H1 (cell line): ENCODE results near the gene CTNND2. TPM values are rescaled to one million over a fixed set of nuclear protein-coding genes. Genes with fewer than 3 reads are reported as not detected.

Source experiments
- CTCF ChIA-PET: fragments of 300-600 bp; sonication (Branson Sonifier 250); formaldehyde crosslinking; loops from one replicate; lab custom pipeline; 2021; ENCODE audit not compliant: partially characterized antibody; lab: Charles Lee
- POLR2A ChIA-PET: fragments of 300-600 bp; sonication (Branson Sonifier 250); formaldehyde crosslinking; loops from one replicate; lab custom pipeline; 2021; ENCODE audit warnings: inconsistent platforms; ENCODE audit not compliant: partially characterized antibody; lab: Charles Lee
- DNase-seq, 2 experiments: peaks; one replicate each; pipeline versions ENCODE4 v3.0.0 to v3.0.0-alpha.2; 2010 to 2022; ENCODE audit warnings: low spot score in 2 of 2, low read depth in 1 of 2, mixed read lengths in 1 of 2
- FAIRE-seq: peaks from 2 replicates; lab custom pipeline; 2011; peaks lifted over from hg19 to GRCh38; lab: Jason Lieb, UNC
- H2AFZ ChIP-seq: 2 replicates; pipeline ENCODE4 v1.8.1; 2012; ENCODE audit warnings: low read length, inconsistent platforms
- H2AK5ac ChIP-seq: 2 replicates; pipeline ENCODE4 v1.6.1; 2013; ENCODE audit warnings: low read depth, low read length
- H2BK120ac ChIP-seq: replicated peaks from 2 replicates; pipeline ENCODE3; 2013; ENCODE audit warnings: low read depth, low read length, inconsistent platforms
- H2BK12ac ChIP-seq: 2 replicates; pipeline ENCODE4 v1.6.1; 2013; ENCODE audit warnings: low read depth, low read length
- H2BK15ac ChIP-seq: 2 replicates; pipeline ENCODE4 v1.6.1; 2013; ENCODE audit warnings: low read length
- H2BK20ac ChIP-seq: 2 replicates; pipeline ENCODE4 v1.6.1; 2013; ENCODE audit warnings: low read length
- H2BK5ac ChIP-seq: 2 replicates; pipeline ENCODE4 v1.6.1; 2013; ENCODE audit warnings: low read depth, low read length
- H3K14ac ChIP-seq: 2 replicates; pipeline ENCODE4 v1.6.1; 2013; ENCODE audit warnings: inconsistent platforms; ENCODE audit not compliant: insufficient read length
- H3K18ac ChIP-seq: 2 replicates; pipeline ENCODE4 v1.6.1; 2013; ENCODE audit warnings: low read length; ENCODE audit errors: extremely low read depth
- H3K23ac ChIP-seq: 2 replicates; pipeline ENCODE4 v1.6.1; 2013; ENCODE audit warnings: inconsistent platforms; ENCODE audit not compliant: insufficient read length
- H3K23me2 ChIP-seq: 2 replicates; pipeline ENCODE4 v1.6.1; 2013; ENCODE audit warnings: low read depth, low read length
- H3K27ac ChIP-seq: 2 replicates; pipeline ENCODE4 v1.6.1; 2011; ENCODE audit warnings: low read depth, low read length, inconsistent platforms
- H3K27me3 ChIP-seq, 4 experiments: replicated peaks in 1 of 4; 1 replicate in 1 of 4; 2 replicates in 3 of 4; pipeline versions ENCODE4 v1.6.1 to v1.8.1; 2011 to 2013; ENCODE audit warnings: low read length in 3 of 4, mild to moderate bottlenecking in 3 of 4, inconsistent platforms in 2 of 4, mixed read lengths in 2 of 4, moderate library complexity in 1 of 4; ENCODE audit not compliant: control insufficient read depth in 3 of 4, insufficient read depth in 3 of 4; ENCODE audit errors: extremely low read depth in 1 of 4
- H3K36me3 ChIP-seq, 4 experiments: 2 replicates each; pipeline versions ENCODE4 v1.6.1 to v1.8.1; 2011 to 2013; ENCODE audit warnings: mild to moderate bottlenecking in 4 of 4, low read length in 3 of 4, moderate library complexity in 2 of 4, control low read depth in 1 of 4, inconsistent platforms in 1 of 4; ENCODE audit not compliant: insufficient read depth in 4 of 4, control insufficient read depth in 2 of 4
- H3K4ac ChIP-seq: replicated peaks from 2 replicates; pipeline ENCODE3; 2013; ENCODE audit warnings: low read length, low read depth, mixed read lengths, inconsistent platforms; ENCODE audit not compliant: insufficient read length
- H3K4me1 ChIP-seq, 4 experiments: replicated peaks in 1 of 4; 1 replicate in 1 of 4; 2 replicates in 3 of 4; pipeline versions ENCODE4 v1.6.1 to v1.8.1; 2011 to 2013; ENCODE audit warnings: low read length in 3 of 4, inconsistent platforms in 2 of 4, mixed read lengths in 1 of 4; ENCODE audit not compliant: insufficient read depth in 4 of 4, control insufficient read depth in 3 of 4
- H3K4me2 ChIP-seq, 2 experiments: 2 replicates each; pipeline versions ENCODE4 v1.6.1 to v1.8.1; 2011 to 2013; ENCODE audit warnings: low read depth in 2 of 2, low read length in 2 of 2, control low read depth in 1 of 2, inconsistent platforms in 1 of 2, mild to moderate bottlenecking in 1 of 2; ENCODE audit not compliant: insufficient read depth in 1 of 2
- H3K4me3 ChIP-seq, 4 experiments: fragments of 200-600, 300-600 bp in 1 of 4; sonication (generic), shearing (Covaris generic), sonication (Bioruptor Twin) in 1 of 4; 2 replicates each; pipeline versions ENCODE4 v1.5.1 to v1.8.1; 2011 to 2016; ENCODE audit warnings: low read length in 4 of 4, low read depth in 3 of 4, control low read depth in 2 of 4, inconsistent platforms in 2 of 4, mild to moderate bottlenecking in 2 of 4, mixed read lengths in 1 of 4, moderate library complexity in 1 of 4; ENCODE audit not compliant: insufficient read depth in 2 of 4; ENCODE audit errors: extremely low read depth in 1 of 4
- H3K56ac ChIP-seq: replicated peaks from 2 replicates; pipeline ENCODE3; 2013; ENCODE audit warnings: low read depth, mild to moderate bottlenecking, mixed read lengths, low read length, inconsistent platforms; ENCODE audit not compliant: insufficient read length
- H3K79me1 ChIP-seq: 2 replicates; pipeline ENCODE4 v1.6.1; 2013; ENCODE audit warnings: low read depth, low read length, control low read depth
- H3K79me2 ChIP-seq, 2 experiments: 2 replicates each; pipeline versions ENCODE4 v1.6.1 to v1.8.1; 2012 to 2013; ENCODE audit warnings: low read length in 2 of 2, mild to moderate bottlenecking in 2 of 2, inconsistent platforms in 1 of 2; ENCODE audit not compliant: insufficient read depth in 2 of 2, control insufficient read depth in 1 of 2
- H3K9ac ChIP-seq, 4 experiments: replicated peaks in 1 of 4; 1 replicate in 1 of 4; 2 replicates in 3 of 4; pipeline versions ENCODE4 v1.6.1 to v1.8.1; 2011 to 2013; ENCODE audit warnings: low read depth in 3 of 4, low read length in 3 of 4, control low read depth in 2 of 4, mild to moderate bottlenecking in 2 of 4, moderate library complexity in 2 of 4, inconsistent platforms in 1 of 4; ENCODE audit errors: extremely low read depth in 1 of 4
- H3K9me3 ChIP-seq, 2 experiments: 2 replicates each; pipeline versions ENCODE4 v1.6.1 to v1.8.1; 2012 to 2013; ENCODE audit warnings: mild to moderate bottlenecking in 2 of 2, moderate library complexity in 2 of 2, control low read depth in 1 of 2, inconsistent platforms in 1 of 2, low read depth in 1 of 2, low read length in 1 of 2, mixed read lengths in 1 of 2; ENCODE audit not compliant: insufficient read depth in 2 of 2
- H4K20me1 ChIP-seq, 2 experiments: replicated peaks in 1 of 2; 2 replicates each; pipeline versions ENCODE3 to v1.8.1; 2011 to 2013; ENCODE audit warnings: inconsistent platforms in 2 of 2, low read length in 2 of 2, mild to moderate bottlenecking in 1 of 2; ENCODE audit not compliant: insufficient read depth in 2 of 2, control insufficient read depth in 1 of 2
- H4K5ac ChIP-seq: 2 replicates; pipeline ENCODE4 v1.6.1; 2013; ENCODE audit warnings: low read length, low read depth, mixed read lengths, inconsistent platforms; ENCODE audit not compliant: insufficient read length
- H4K8ac ChIP-seq: 2 replicates; pipeline ENCODE4 v1.8.0; 2013; ENCODE audit warnings: mild to moderate bottlenecking, moderate library complexity, low read length, inconsistent platforms; ENCODE audit not compliant: insufficient read depth; ENCODE audit errors: extremely low read depth
- H4K91ac ChIP-seq: replicated peaks from 2 replicates; pipeline ENCODE3; 2013; ENCODE audit warnings: low read length, mixed read lengths, inconsistent platforms; ENCODE audit not compliant: insufficient read length
- WGBS, 2 experiments: shearing (Covaris generic) in 1 of 2; methylation state at CpG; one replicate each; pipeline versions ENCODE4 v1.1.6 to v1.1.7; 2013 to 2015; ENCODE audit warnings: low lambda C conversion rate in 2 of 2, mixed read lengths in 2 of 2, inconsistent platforms in 1 of 2, low coverage in 1 of 2, missing lambda C conversion rate in 1 of 2; ENCODE audit not compliant: insufficient replicate concordance in 2 of 2, insufficient coverage in 1 of 2, insufficient read length in 1 of 2; ENCODE audit errors: extremely low coverage in 1 of 2, missing lambda C conversion rate in 1 of 2; 5-methylcytosine and 5-hydroxymethylcytosine counted together
- polyA plus RNA-seq, 7 experiments: library from polyadenylated mRNA; depleted of rRNA in 3 of 7; stranded (reverse) in 5 of 7; unstranded in 2 of 7; fragments of >200 nt in 5 of 7; fragments of 200-250 nt in 2 of 7; gene quantifications; 1 replicate in 5 of 7; 2 replicates in 1 of 7; 4 replicates in 1 of 7; pipeline versions ENCODE4 v1.2.1 to v1.2.3, GENCODE V29; 2011 to 2013; ENCODE audit warnings: missing spikeins in 2 of 7, mixed read lengths in 2 of 7
- total RNA-seq: library from RNA; stranded (reverse); fragmentation: NEBNext Ultra II Directional; extraction: Animal tissue kit (Norgen Biotek cat#: 25700); gene quantifications from 2 replicates; pipeline ENCODE4 v1.2.1, GENCODE V29; 2021

CTNND2 gene
- total and polyA plus RNA-seq, 2 of the 8 experiments (the other 6 are each of a cell fraction or from before 2014, with no cell fraction given), result 7.4 to 14.2 TPM

DNA sequence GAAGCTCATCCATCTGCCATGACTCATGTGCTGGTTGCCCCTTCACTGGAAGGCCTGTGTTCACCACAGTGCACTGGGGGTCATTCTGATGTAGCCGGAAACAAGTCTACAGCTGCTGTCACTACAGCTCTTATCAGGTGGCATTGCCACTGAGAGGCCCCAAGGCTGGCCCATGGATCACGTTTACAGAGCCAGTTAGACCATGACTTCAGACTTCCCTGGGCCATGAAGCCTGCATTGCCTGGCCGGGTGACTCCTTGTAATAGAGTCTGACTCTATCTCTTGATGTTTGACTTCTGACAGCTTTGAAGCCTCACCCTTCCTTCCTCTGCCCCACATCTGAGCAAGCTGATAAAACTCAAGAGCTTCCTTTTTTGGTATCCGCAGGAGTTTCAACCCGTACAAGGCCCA lies 669.7 kb downstream of the CTNND2 start:
- no peak overlapping the region for H4K91ac ChIP-seq
- no peak overlapping the region for H4K5ac ChIP-seq
- H3K18ac ChIP-seq, result no peak overlapping the region
- H3K23me2 ChIP-seq, result no peaks in the 10 kb centered on the region
- no peak overlapping the region for H2BK15ac ChIP-seq
- H3K4me3 ChIP-seq, result no peak overlapping the region
- H3K14ac ChIP-seq, result no peak overlapping the region
- no peak overlapping the region for H4K8ac ChIP-seq
- no peak overlapping the region for H2BK20ac ChIP-seq
- no peak overlapping the region for H2BK120ac ChIP-seq
- no peak for FAIRE-seq
- H3K27me3 ChIP-seq, result no peaks in the 10 kb centered on the region
- no peaks in the 10 kb centered on the region for H4K20me1 ChIP-seq
- no peaks in the 10 kb centered on the region for H3K79me2 ChIP-seq
- no peaks in the 10 kb centered on the region for H3K79me1 ChIP-seq
- H3K4me1 ChIP-seq, result no peaks in the 10 kb centered on the region
- WGBS, 2 experiments, result 94% methylated on average over 5 of the region's 5 CpGs; no CpG with 5 or more reads in 1 of the 2 experiments
- H3K9me3 ChIP-seq, result peaks cover 8 to 11% of the 10 kb centered on the region in 2 experiments; a peak in 3 of 4 replicates
- H3K27ac ChIP-seq, result no peak overlapping the region
- no peak overlapping the region for H3K9ac ChIP-seq
- H2AFZ ChIP-seq, result no peak overlapping the region
- no peak overlapping the region for H3K4ac ChIP-seq
- H2BK12ac ChIP-seq, result no peak overlapping the region
- H2AK5ac ChIP-seq, result no peak overlapping the region
- DNase-seq, result no peak
- H3K23ac ChIP-seq, result no peak overlapping the region
- ChIA-PET POLR2A (no interaction called here), CTCF (interaction anchor here (0.9 to 1.5 kb wide), 3 partner anchors 246 to 364 kb away, joined by 3 to 4 read pairs (median 3); no protein-coding TSS in a partner anchor)
- H3K36me3 ChIP-seq, result no peaks in the 10 kb centered on the region
- no peak overlapping the region for H2BK5ac ChIP-seq
- no peak overlapping the region for H3K56ac ChIP-seq
- no peak overlapping the region for H3K4me2 ChIP-seq
